Gastroesophageal sphincter (tissue), 4 donors: ENCODE measurements around the gene BBC3. TPM values are rescaled to one million over a fixed set of nuclear protein-coding genes. Genes with fewer than 3 reads are reported as not detected.

ENCODE experiments used
- ATAC-seq: fragments of 150-250 bp; one replicate; pipeline ENCODE4 v1.9.1; 2016; ENCODE audit warnings: mild to moderate bottlenecking, moderate library complexity
- H3K27ac ChIP-seq, 4 donors: fragments of 200-600 bp; sonication (generic) in 3 of 4; 1 replicate in 3 of 4; 2 replicates in 1 of 4; pipeline ENCODE4 v1.5.1; 2016 to 2019
- H3K27me3 ChIP-seq: fragments of 200-600 bp; sonication (generic); one replicate; pipeline ENCODE4 v1.5.1; 2019
- H3K36me3 ChIP-seq, 2 donors: fragments of 200-600 bp; sonication (generic); one replicate each; pipeline ENCODE4 v1.5.1; 2019; ENCODE audit warnings: control low read depth in 1 of 2
- H3K4me1 ChIP-seq, 3 donors: fragments of 200-600 bp; sonication (generic); 1 replicate in 2 of 3; 2 replicates in 1 of 3; pipeline ENCODE4 v1.5.1; 2016 to 2019; ENCODE audit warnings: control low read depth in 2 of 3
- H3K4me3 ChIP-seq, 2 donors: fragments of 200-600 bp; sonication (generic); one replicate each; pipeline ENCODE4 v1.5.1; 2019; ENCODE audit warnings: mild to moderate bottlenecking in 1 of 2, moderate library complexity in 1 of 2
- H3K9me3 ChIP-seq, 3 donors: fragments of 200-600 bp; sonication (generic); one replicate each; pipeline ENCODE4 v1.5.1; 2017 to 2019; ENCODE audit warnings: control low read depth in 2 of 3
- EP300 ChIP-seq: sonication (generic); formaldehyde crosslinking; IDR thresholded peaks from one replicate; pipeline ENCODE4 v1.6.1; 2017; ENCODE audit warnings: antibody characterized with exemption, mild to moderate bottlenecking
- POLR2A ChIP-seq, 2 donors: fragments of 450-650 bp; IDR thresholded peaks; one replicate each; pipeline ENCODE4 v1.6.1; 2017; ENCODE audit warnings: antibody characterized with exemption in 2 of 2, mild to moderate bottlenecking in 2 of 2, moderate library complexity in 1 of 2
- POLR2AphosphoS5 ChIP-seq: sonication (generic); formaldehyde crosslinking; IDR thresholded peaks from one replicate; pipeline ENCODE4 v1.6.1; 2017; ENCODE audit warnings: antibody characterized with exemption
- WGBS, 2 donors: methylation state at CpG; one replicate each; pipeline ENCODE4 v1.1.5; 2018; ENCODE audit warnings: low coverage in 1 of 2; 5-methylcytosine and 5-hydroxymethylcytosine counted together
- total RNA-seq, 4 donors: library from RNA; depleted of rRNA; stranded (reverse); fragments of >200 nt; gene quantifications; one replicate each; pipeline ENCODE4 v1.1.0, GENCODE V29; 2016
- TF ChIP-seq, protein P1 (sequence below), 4 experiments: fragments of 200-600 bp in 2 of 4; fragments of 450-650 bp in 2 of 4; sonication (generic) in 1 of 4; IDR thresholded peaks; one replicate each; pipeline ENCODE4 v1.5.1; 2017 to 2019; ENCODE audit warnings: antibody characterized with exemption in 4 of 4, mild to moderate bottlenecking in 2 of 4, moderate library complexity in 2 of 4

BBC3 gene
- total RNA-seq, 4 donors from 2014 or later, result 3.6 to 11.4 (median 10.2) TPM

DNA sequence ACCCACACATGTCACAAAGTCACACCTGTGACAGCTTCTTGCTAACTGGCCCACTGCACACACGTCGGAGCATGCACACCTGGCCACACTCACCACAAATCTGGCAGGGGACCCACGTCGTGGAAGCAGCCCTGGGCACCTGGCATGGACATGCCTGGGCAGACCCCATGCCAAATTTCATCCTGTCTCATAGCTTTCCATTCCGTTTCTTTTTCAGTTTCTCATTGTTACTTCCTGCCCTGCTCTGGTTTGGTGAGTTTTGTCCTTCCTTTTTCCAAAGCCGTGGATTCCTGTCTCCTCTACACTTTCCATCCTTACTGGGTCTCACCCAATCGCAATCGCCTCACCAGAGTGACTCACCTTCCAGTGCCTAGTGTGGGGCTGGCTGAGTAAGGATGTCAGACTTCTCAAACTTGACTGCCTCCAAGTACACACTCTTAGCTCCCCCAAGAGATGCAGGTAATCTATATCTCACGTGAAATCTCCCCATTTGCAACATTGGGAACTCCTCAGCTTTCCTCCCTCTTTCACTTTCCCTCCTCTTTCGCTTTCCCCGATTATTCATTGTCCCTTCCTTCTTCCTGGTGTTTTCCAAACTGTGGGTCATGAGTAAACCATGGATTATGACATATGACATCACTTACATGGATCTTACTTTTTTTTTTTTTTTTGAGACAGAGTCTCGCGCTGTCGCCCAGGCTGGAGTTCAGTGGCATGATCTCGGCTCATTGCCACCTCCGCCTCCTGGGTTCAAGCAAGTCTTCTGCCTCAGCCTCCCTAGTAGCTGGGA lies 1.6 kb upstream of the BBC3 start:
- 34 to 39% methylated on average over 9 to 16 of the region's 16 CpGs for WGBS, 2 donors
- H3K4me3 ChIP-seq, result no peak overlapping the region
- H3K36me3 ChIP-seq, result no peaks in the 10 kb centered on the region
- H3K27ac ChIP-seq, result peak overlapping the region in 3 of 4 donors; percentile 70 to 100 (median 100)
- no peak for ATAC-seq
- no peaks in the 10 kb centered on the region for H3K27me3 ChIP-seq
- no peaks in the 10 kb centered on the region for H3K9me3 ChIP-seq
- H3K4me1 ChIP-seq, result peaks cover 0 to 51% (median 2%) of the 10 kb centered on the region in 3 donors
- TF ChIP-seq EP300, result no peak

DNA sequence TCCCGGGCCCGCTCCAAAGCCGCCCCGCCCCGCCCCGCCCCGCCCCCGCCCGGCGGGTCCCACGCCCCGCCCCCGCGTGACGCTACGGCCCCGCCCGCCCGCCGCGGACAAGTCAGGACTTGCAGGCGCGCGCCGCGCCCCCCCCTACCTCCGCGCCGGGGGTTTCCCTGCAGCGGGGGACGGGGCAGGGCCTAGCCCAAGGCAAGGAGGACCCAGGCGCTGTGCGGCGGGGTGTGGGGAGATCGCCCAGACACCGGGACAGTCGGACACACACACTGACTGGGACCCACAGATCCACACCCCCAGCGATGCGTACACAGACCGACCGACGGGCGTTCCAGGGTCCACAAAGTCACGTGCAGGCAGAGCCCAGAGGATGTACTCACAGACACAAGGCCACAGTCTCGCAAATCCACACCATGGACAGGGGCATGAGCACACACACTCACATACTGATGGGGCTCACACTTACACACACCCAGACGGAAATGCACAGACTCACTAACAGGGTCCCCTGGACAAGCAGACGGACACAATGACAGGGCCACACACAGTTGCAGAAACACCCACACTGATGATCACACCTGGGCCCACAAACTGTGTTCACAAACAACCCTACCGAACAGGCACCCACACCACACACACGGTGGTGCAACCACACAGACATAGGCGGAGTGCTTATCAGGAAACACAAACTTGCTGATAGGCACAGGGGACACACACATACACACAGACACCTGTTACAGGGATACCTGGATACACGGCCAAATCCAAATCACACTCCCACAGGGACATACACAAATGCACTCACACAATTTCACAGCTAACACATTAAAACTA lies 436 bp upstream of the BBC3 start:
- peak; percentile 54 for ATAC-seq
- peaks cover 0 to 63% (median 6%) of the 10 kb centered on the region in 3 donors for H3K4me1 ChIP-seq
- no peaks in the 10 kb centered on the region for H3K27me3 ChIP-seq
- H3K36me3 ChIP-seq, result no peaks in the 10 kb centered on the region
- 42% methylated on average over 4 of the region's 51 CpGs; no CpG with 5 or more reads in 1 of the 2 donors for WGBS, 2 donors
- H3K4me3 ChIP-seq, result peak overlapping the region; percentile 87 to 99
- TF ChIP-seq POLR2A (IDR thresholded peaks at IDR 0.05) (no peak), EP300 (no peak), POLR2AphosphoS5 (no peak)
- TF ChIP-seq, protein P1, sequence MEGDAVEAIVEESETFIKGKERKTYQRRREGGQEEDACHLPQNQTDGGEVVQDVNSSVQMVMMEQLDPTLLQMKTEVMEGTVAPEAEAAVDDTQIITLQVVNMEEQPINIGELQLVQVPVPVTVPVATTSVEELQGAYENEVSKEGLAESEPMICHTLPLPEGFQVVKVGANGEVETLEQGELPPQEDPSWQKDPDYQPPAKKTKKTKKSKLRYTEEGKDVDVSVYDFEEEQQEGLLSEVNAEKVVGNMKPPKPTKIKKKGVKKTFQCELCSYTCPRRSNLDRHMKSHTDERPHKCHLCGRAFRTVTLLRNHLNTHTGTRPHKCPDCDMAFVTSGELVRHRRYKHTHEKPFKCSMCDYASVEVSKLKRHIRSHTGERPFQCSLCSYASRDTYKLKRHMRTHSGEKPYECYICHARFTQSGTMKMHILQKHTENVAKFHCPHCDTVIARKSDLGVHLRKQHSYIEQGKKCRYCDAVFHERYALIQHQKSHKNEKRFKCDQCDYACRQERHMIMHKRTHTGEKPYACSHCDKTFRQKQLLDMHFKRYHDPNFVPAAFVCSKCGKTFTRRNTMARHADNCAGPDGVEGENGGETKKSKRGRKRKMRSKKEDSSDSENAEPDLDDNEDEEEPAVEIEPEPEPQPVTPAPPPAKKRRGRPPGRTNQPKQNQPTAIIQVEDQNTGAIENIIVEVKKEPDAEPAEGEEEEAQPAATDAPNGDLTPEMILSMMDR (IDR thresholded peaks at IDR 0.05), result no peak
- H3K27ac ChIP-seq, result peak overlapping the region; percentile 13 to 100 (median 100)
- no peaks in the 10 kb centered on the region for H3K9me3 ChIP-seq

DNA sequence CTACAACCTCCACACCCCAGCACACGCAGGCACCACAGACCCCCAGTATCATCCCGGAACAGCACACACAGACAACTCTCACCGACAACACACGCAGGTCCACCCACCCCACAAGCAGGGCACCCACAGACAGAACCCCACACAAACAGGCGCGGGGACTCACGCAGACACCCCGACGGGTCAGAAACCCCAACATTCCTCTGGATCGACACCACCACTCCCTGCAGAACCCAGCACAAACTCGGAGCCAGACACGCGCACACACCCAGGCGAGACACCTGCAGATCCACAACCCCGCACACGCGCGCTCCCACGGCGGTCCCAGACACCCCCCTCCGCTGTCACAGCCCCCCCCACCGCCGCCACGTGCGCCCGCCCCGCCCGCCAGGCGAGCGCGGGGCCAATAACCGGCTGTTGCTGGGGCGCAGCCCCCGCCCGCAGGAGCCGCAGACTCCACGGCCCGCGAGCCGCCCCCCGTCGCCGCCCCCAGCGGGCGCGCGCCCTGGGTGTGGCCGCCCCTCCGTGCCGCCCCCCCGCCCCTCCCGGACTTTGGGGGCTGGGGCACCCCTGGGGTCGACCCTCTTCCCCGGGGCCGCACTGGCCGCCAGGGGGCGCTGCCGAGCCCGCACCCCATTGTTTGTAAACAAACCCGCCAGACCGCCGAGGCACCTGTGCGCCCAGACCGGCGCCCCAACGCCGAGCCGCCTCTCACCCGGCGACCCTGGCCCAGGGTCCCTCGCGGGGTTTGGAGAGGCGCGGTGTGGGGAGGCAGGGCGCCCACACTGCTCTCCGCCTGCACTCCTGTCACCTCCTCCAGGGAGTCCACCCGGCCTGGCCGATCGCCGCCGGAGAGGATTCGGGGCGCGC lies 712 bp downstream of the BBC3 start:
- Histone ChIP-seq H3K27ac (peak overlapping the region; percentile 93 to 100 (median 100)), H3K9me3 (no peaks in the 10 kb centered on the region), H3K36me3 (no peaks in the 10 kb centered on the region), H3K4me3 (peak overlapping the region; percentile 87 to 99), H3K27me3 (no peaks in the 10 kb centered on the region), H3K4me1 (peaks cover 0 to 72% (median 6%) of the 10 kb centered on the region in 3 donors)
- TF ChIP-seq, protein P1 (IDR thresholded peaks at IDR 0.05), result peak in 3 of 4 experiments; percentile 81 to 93 (median 91)
- TF ChIP-seq POLR2AphosphoS5 (no peak), POLR2A (IDR thresholded peaks at IDR 0.05) (no peak), EP300 (no peak)
- no CpG with 5 or more reads among the region's 84 CpGs for WGBS, 2 donors
- peak; percentile 3 for ATAC-seq

DNA sequence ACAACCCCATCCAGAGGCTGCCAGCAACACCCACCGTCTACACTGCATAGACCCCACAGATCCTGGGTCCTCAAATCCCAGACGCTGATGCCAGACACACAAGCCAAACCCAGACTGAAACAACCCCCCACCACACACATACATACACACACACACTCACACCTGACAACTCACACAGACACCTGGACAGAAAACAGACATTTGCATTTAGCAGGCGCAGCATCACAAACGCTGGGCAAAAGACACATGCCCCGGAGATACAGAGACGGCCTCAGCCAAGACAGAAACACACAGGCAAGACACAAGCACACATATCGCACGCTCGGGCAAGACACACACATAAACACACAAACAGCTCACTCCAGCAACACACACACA lies 1.3 kb downstream of the BBC3 start:
- TF ChIP-seq, protein P1 (IDR thresholded peaks at IDR 0.05), result no peak
- TF ChIP-seq POLR2A (IDR thresholded peaks at IDR 0.05) (no peak), EP300 (no peak), POLR2AphosphoS5 (no peak)
- no peak for ATAC-seq
- no peaks in the 10 kb centered on the region for H3K36me3 ChIP-seq
- 8 to 20% methylated on average over 1 to 2 of the region's 9 CpGs for WGBS, 2 donors
- H3K27me3 ChIP-seq, result no peaks in the 10 kb centered on the region
- peak overlapping the region; percentile 93 to 100 (median 100) for H3K27ac ChIP-seq
- H3K9me3 ChIP-seq, result no peaks in the 10 kb centered on the region
- H3K4me3 ChIP-seq, result peak overlapping the region; percentile 87 to 99
- H3K4me1 ChIP-seq, result peaks cover 0 to 75% (median 6%) of the 10 kb centered on the region in 3 donors
